Neural progenitor cell (in vitro differentiated cells): ENCODE measurements around the gene HS6ST3. TPM values are rescaled to one million over a fixed set of nuclear protein-coding genes. Genes with fewer than 3 reads are reported as not detected.

ENCODE experiments used
- DNase-seq: peaks from one replicate; pipeline ENCODE4 v3.0.0-alpha.2; 2016; ENCODE audit warnings: low spot score
- H2AFZ ChIP-seq: fragments of 200-600 bp; sonication (generic); replicated peaks from 2 replicates; pipeline ENCODE4 v1.6.1; 2016; ENCODE audit warnings: antibody characterized with exemption
- H3F3A ChIP-seq: fragments of 200-600 bp; sonication (generic); 2 replicates; pipeline ENCODE4 v1.6.1; 2016; ENCODE audit warnings: antibody characterized with exemption, low read depth
- H3K27ac ChIP-seq: fragments of 200-600 bp; sonication (generic); 2 replicates; pipeline ENCODE4 v1.5.1; 2016; ENCODE audit warnings: mild to moderate bottlenecking
- H3K27me3 ChIP-seq: fragments of 200-600 bp; sonication (generic); 2 replicates; pipeline ENCODE4 v1.6.1; 2016; ENCODE audit warnings: mild to moderate bottlenecking, moderate library complexity
- H3K36me3 ChIP-seq: fragments of 200-600 bp; sonication (generic); 2 replicates; pipeline ENCODE4 v1.5.1; 2016
- H3K4me1 ChIP-seq: fragments of 200-600 bp; sonication (generic); 2 replicates; pipeline ENCODE4 v1.6.1; 2016; ENCODE audit warnings: mixed run types
- H3K4me2 ChIP-seq: fragments of 200-600 bp; sonication (generic); 2 replicates; pipeline ENCODE4 v1.6.1; 2016
- H3K4me3 ChIP-seq: fragments of 200-600 bp; sonication (generic); 2 replicates; pipeline ENCODE4 v1.5.1; 2016
- H3K79me2 ChIP-seq: fragments of 200-600 bp; sonication (generic); 2 replicates; pipeline ENCODE4 v1.6.1; 2016; ENCODE audit warnings: low read depth
- H3K9ac ChIP-seq: fragments of 200-600 bp; sonication (generic); 2 replicates; pipeline ENCODE4 v1.6.1; 2016
- H3K9me3 ChIP-seq: fragments of 200-600 bp; sonication (generic); 2 replicates; pipeline ENCODE4 v1.5.1; 2016; ENCODE audit warnings: low read depth
- H4K20me1 ChIP-seq: fragments of 200-600 bp; sonication (generic); 2 replicates; pipeline ENCODE4 v1.6.1; 2016; ENCODE audit warnings: low read depth
- H3K27ac Mint-ChIP-seq: 3 replicates; pipeline ENCODE4 v1.8.0; 2021; ENCODE audit warnings: mixed read lengths
- H3K27me3 Mint-ChIP-seq: 2 replicates; pipeline ENCODE4 v1.8.0; 2022; ENCODE audit warnings: low read depth, mild to moderate bottlenecking, inconsistent platforms, moderate library complexity, mixed read lengths; ENCODE audit not compliant: insufficient read depth
- H3K36me3 Mint-ChIP-seq: 3 replicates; pipeline ENCODE4 v1.8.0; 2021; ENCODE audit warnings: mixed read lengths
- H3K4me1 Mint-ChIP-seq: 3 replicates; pipeline ENCODE4 v1.8.0; 2021; ENCODE audit warnings: mixed read lengths
- H3K4me3 Mint-ChIP-seq: 3 replicates; pipeline ENCODE4 v1.8.0; 2021; ENCODE audit warnings: mild to moderate bottlenecking, moderate library complexity, mixed read lengths
- H3K9me3 Mint-ChIP-seq: 3 replicates; pipeline ENCODE4 v1.8.0; 2020; ENCODE audit warnings: mixed read lengths
- CTCF ChIP-seq: fragments of 200-600 bp; sonication (generic); IDR thresholded peaks from 2 replicates; pipeline ENCODE4 v1.5.1; 2017; ENCODE audit warnings: antibody characterized with exemption, mild to moderate bottlenecking
- EZH2 ChIP-seq: fragments of 200-600 bp; sonication (generic); IDR thresholded peaks from 2 replicates; pipeline ENCODE4 v1.6.1; 2017; ENCODE audit warnings: antibody characterized with exemption, mild to moderate bottlenecking, moderate library complexity
- EZH2phosphoT487 ChIP-seq: fragments of 200-600 bp; sonication (generic); IDR thresholded peaks from 2 replicates; pipeline ENCODE4 v1.6.1; 2017; ENCODE audit warnings: antibody characterized with exemption
- total RNA-seq: library from RNA; depleted of rRNA; stranded (reverse); fragments of >200 nt; gene quantifications from 2 replicates; pipeline ENCODE4 v1.2.3, GENCODE V29; 2015; ENCODE audit warnings: low replicate concordance

Gene HS6ST3
- total RNA-seq, 1 donor from 2014 or later, result 0.39 TPM

- Histone ChIP-seq H3K79me2 (no peaks in the 10 kb centered on the region), H2AFZ (no peak overlapping the region), H3K4me1 (no peaks in the 10 kb centered on the region), H3K4me3 (no peak overlapping the region), H3K9me3 (no peaks in the 10 kb centered on the region), H3K4me2 (no peak overlapping the region), H3K27ac (no peak overlapping the region), H3K9ac (no peak overlapping the region), H3F3A (no peaks in the 10 kb centered on the region), H3K27me3 (no peaks in the 10 kb centered on the region), H4K20me1 (no peaks in the 10 kb centered on the region), H3K36me3 (no peaks in the 10 kb centered on the region)
- H3K9me3 Mint-ChIP-seq, result no peaks in the 10 kb centered on the region
- H3K27ac Mint-ChIP-seq, result no peak overlapping the region
- H3K36me3 Mint-ChIP-seq, result no peaks in the 10 kb centered on the region
- no peaks in the 10 kb centered on the region for H3K27me3 Mint-ChIP-seq
- H3K4me1 Mint-ChIP-seq, result no peaks in the 10 kb centered on the region
- TF ChIP-seq CTCF, result no peak
- no peak for TF ChIP-seq EZH2phosphoT487
- no peak for TF ChIP-seq EZH2
- no peak for DNase-seq
- H3K4me3 Mint-ChIP-seq, result no peak overlapping the region
Observed at GRCh38 chr13:96221471-96221870, 131.6 kb downstream of the HS6ST3 start.

- Histone ChIP-seq H2AFZ (no peak overlapping the region), H3K9me3 (no peaks in the 10 kb centered on the region), H4K20me1 (no peaks in the 10 kb centered on the region), H3K4me3 (no peak overlapping the region), H3K4me1 (no peaks in the 10 kb centered on the region), H3K36me3 (no peaks in the 10 kb centered on the region), H3F3A (no peaks in the 10 kb centered on the region), H3K9ac (no peak overlapping the region), H3K4me2 (no peak overlapping the region), H3K79me2 (no peaks in the 10 kb centered on the region), H3K27me3 (no peaks in the 10 kb centered on the region), H3K27ac (no peak overlapping the region)
- TF ChIP-seq CTCF (no peak), EZH2phosphoT487 (no peak), EZH2 (no peak)
- H3K27me3 Mint-ChIP-seq, result no peaks in the 10 kb centered on the region
- no peak overlapping the region for H3K4me3 Mint-ChIP-seq
- H3K9me3 Mint-ChIP-seq, result no peaks in the 10 kb centered on the region
- no peaks in the 10 kb centered on the region for H3K4me1 Mint-ChIP-seq
- no peak overlapping the region for H3K27ac Mint-ChIP-seq
- H3K36me3 Mint-ChIP-seq, result no peaks in the 10 kb centered on the region
- no peak for DNase-seq
Observed at GRCh38 chr13:96223231-96223630, 133.3 kb downstream of the HS6ST3 start.

GRCh38 chr13:96229356-96229755 is 139.4 kb downstream of the HS6ST3 start:
- no peaks in the 10 kb centered on the region for H3K4me1 Mint-ChIP-seq
- Histone ChIP-seq H2AFZ (no peak overlapping the region), H3K4me1 (no peaks in the 10 kb centered on the region), H3K9me3 (no peaks in the 10 kb centered on the region), H3K9ac (no peak overlapping the region), H3K27ac (no peak overlapping the region), H3K27me3 (no peaks in the 10 kb centered on the region), H3K4me3 (no peak overlapping the region), H4K20me1 (no peaks in the 10 kb centered on the region), H3F3A (no peaks in the 10 kb centered on the region), H3K36me3 (no peaks in the 10 kb centered on the region), H3K79me2 (no peaks in the 10 kb centered on the region), H3K4me2 (no peak overlapping the region)
- DNase-seq, result peak; percentile 29
- H3K27ac Mint-ChIP-seq, result no peak overlapping the region
- no peaks in the 10 kb centered on the region for H3K27me3 Mint-ChIP-seq
- H3K36me3 Mint-ChIP-seq, result no peaks in the 10 kb centered on the region
- H3K4me3 Mint-ChIP-seq, result no peak overlapping the region
- TF ChIP-seq EZH2phosphoT487 (no peak), EZH2 (no peak), CTCF (peak; percentile 55)
- H3K9me3 Mint-ChIP-seq, result no peaks in the 10 kb centered on the region
